22Rv1 (cell line): ENCODE results near the gene ALG9.

Experiments used
- H3K27ac ChIP-seq: fragments of 450-650 bp; 2 replicates; pipeline ENCODE4 v1.5.1; 2017
- ZFX ChIP-seq: fragments of 450-650 bp; IDR thresholded peaks from 2 replicates; pipeline ENCODE4 v1.6.1; 2017; ENCODE audit warnings: antibody characterized with exemption, borderline replicate concordance
- TF ChIP-seq, protein P1 (sequence below): fragments of 450-650 bp; IDR thresholded peaks from 2 replicates; pipeline ENCODE4 v1.5.1; 2017; ENCODE audit warnings: mild to moderate bottlenecking

Gene ALG9

DNA sequence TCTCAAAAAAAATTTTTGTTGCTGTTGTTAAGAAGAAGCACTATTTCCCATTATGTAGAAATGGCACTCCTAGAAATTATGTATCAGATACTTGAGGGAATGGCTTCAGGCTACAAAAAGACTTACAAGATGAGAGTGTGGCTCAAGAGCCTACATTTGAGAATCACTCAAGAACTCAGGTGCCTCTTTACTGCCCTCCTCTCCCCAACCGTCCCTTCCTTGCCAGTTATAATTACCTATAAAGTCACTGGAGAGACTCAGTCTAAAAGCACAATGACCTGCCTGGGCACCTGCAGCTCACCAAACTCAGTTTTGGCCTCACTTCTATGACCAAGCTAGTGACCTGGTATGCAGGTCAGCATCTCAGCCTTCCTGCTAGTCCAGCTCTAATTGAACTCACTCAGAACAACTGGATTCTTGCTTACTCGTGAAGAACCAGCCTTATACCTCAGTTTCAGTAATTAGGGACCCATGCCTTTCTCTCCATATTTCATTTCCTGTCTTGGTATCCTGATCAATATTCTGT is 63.3 kb downstream of the ALG9 start:
- TF ChIP-seq ZFX, result no peak
- TF ChIP-seq, protein P1, sequence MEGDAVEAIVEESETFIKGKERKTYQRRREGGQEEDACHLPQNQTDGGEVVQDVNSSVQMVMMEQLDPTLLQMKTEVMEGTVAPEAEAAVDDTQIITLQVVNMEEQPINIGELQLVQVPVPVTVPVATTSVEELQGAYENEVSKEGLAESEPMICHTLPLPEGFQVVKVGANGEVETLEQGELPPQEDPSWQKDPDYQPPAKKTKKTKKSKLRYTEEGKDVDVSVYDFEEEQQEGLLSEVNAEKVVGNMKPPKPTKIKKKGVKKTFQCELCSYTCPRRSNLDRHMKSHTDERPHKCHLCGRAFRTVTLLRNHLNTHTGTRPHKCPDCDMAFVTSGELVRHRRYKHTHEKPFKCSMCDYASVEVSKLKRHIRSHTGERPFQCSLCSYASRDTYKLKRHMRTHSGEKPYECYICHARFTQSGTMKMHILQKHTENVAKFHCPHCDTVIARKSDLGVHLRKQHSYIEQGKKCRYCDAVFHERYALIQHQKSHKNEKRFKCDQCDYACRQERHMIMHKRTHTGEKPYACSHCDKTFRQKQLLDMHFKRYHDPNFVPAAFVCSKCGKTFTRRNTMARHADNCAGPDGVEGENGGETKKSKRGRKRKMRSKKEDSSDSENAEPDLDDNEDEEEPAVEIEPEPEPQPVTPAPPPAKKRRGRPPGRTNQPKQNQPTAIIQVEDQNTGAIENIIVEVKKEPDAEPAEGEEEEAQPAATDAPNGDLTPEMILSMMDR, result no peak
- H3K27ac ChIP-seq, result no peak overlapping the region

DNA sequence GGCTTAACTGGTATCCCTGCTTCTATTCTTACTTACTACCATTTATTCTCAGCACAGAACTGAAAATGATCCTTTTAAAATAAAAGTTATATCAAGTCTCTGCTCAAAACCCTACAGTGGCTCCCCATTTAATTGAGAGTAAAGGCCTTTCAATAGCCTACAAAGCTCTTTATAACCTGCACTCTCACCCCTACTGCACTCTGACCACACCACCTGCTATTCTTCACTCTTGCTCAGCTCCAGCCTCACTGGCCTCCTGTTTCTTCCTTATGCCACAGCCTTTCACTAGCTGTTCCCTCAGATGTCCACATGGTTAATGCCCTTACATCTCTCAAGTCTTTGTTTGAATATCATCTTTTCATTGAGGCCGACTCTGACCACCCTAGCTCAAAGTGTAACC is 64.3 kb downstream of the ALG9 start:
- TF ChIP-seq, protein P1, result no peak
- TF ChIP-seq ZFX, result no peak
- H3K27ac ChIP-seq, result no peak overlapping the region

DNA sequence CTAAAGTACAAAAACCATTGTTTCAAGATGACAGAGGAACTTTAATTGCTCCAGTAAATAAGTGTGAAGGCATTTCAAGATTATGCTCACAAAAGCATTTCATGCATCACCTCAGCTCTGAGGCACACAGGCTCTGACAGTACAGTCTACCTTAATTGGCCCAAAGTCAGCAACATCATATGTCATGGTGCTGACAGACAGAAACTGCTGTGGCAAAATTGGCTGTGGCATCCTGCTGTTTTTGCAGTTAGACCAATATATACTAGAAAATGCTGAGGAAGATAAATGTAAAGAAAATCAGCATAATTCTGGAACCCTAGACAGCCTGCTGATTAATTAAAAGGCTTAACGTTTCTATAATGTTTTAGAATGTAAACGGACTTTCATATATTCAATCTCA is 70.2 kb downstream of the ALG9 start:
- no peak overlapping the region for H3K27ac ChIP-seq
- TF ChIP-seq ZFX, result no peak
- TF ChIP-seq, protein P1, result no peak

DNA sequence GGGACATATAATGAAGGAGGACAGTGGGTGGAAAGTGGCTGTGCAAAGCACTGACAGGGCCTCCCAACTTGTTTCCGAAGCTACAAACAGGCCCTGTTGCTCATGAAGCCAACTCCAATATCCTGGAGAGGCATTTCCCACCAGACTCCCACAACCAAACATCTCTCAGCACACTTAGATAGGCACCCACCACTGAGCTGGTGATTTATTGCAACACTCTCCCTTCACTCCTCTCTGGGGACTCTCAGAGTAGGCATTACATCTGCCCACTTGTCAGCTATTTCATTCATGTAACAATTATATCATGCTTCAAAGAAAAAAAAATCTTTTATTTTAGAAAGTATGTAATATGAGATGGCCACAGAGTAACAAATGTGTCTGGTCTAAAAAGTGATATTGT is 73.1 kb downstream of the ALG9 start:
- no peak overlapping the region for H3K27ac ChIP-seq
- TF ChIP-seq ZFX, result no peak
- TF ChIP-seq, protein P1, result no peak

DNA sequence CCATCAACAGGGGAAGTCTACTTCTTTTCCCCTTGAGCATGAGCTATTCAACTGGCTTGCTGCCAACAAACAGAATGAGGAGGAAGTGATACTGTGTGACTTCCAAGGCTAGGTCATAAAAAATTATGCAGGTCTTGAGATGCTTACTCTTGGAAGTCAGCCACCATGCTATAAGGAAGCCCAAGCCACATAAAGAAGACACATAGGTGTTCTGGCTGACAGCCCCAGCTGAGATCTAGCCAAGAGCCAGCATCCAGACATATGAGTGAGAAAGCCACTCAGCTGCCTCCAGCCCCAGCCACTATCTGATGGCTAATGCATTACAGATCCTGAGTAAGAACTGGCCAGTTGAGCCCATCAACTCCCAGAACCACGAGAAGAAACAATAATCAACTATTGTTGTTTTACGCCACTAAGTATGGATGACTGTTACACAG is 74.2 kb downstream of the ALG9 start:
- no peak overlapping the region for H3K27ac ChIP-seq
- TF ChIP-seq, protein P1, result no peak
- TF ChIP-seq ZFX, result no peak

DNA sequence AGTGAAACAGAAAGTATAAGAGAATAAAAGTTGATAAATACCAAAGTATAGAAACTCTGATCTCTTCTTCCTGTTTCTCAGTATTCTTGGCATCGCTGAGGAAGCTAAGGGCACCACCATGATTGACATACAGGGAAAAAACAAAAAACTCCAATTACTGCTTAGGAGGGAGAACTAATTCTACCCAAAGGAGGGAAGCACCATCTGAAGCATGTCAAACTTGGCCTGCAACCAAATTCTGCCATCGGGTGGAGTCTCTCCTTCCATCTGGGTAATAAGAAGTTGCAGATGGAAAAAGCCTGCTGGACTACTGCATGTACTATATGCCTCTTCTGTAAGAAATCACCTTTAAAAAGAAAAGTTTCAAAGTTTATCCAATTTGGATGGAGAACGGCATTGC is 74.7 kb downstream of the ALG9 start:
- TF ChIP-seq, protein P1, result no peak
- TF ChIP-seq ZFX, result no peak

DNA sequence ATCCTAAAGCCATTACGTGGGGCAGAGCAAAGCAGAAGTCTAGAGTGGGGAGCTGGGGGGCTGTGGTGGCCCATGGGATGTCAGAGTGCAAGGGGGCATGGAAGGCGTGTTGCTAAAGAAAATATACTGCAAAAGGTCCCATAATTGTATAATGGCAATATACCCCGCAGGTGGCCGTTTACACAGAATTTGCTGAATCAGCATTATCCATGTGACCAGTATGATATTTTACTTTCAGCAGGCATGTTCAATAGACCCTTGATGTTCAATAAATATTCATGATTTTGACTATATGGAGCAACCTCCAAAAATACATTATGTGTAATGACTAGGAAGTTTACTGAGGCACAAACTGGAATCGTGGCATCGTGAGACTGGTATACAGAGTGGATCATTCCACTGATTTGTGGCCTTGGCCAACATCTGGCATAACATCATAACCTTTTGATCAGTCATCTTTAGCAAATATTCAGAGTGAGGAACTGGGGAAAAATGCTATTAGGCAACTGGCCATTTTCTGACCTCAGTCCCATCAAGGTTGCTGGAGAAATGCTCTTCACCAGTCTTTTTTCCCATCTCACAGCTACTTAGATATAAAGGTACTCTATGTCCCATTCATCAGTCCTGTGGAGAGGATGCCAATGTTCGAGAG is 75.9 kb downstream of the ALG9 start:
- TF ChIP-seq, protein P1, result no peak
- TF ChIP-seq ZFX, result no peak
- no peak overlapping the region for H3K27ac ChIP-seq

More for the DNA sequence above, 74.7 kb downstream of the ALG9 start:
- H3K27ac ChIP-seq, result no peak overlapping the region
